ENCODE results near the gene WDR4. TPM values are rescaled to one million over a fixed set of nuclear protein-coding genes. Genes with fewer than 3 reads are reported as not detected.

WDR4 gene
- total RNA-seq, 1 donor from 2014 or later: 15.7 TPM

DNA sequence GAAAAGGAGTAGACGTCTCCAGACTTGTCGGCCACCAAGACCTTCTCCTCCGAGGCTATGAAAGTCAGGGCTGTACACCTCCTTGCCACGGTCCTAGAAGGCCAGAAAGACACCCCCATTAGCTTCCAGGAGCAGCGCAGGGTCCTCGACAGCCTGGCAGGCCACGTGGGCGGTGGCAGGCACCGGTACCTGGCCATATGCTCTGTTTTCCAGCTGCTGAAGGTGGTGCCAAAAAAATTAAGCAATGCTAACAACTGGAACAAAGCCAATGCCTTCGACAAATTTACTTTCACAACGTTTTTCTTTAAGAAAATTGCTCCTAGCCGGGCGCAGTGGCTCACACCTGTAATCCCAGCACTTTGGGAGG lies 15.9 kb downstream of the WDR4 start:
- H3K27me3 Mint-ChIP-seq (ENCODE audit: unreplicated experiment): peaks cover 4% of the 10 kb centered on the region
- peak overlapping the region; percentile 77 for H3K27ac Mint-ChIP-seq (ENCODE audit: unreplicated experiment)
- TF ChIP-seq, protein P1, sequence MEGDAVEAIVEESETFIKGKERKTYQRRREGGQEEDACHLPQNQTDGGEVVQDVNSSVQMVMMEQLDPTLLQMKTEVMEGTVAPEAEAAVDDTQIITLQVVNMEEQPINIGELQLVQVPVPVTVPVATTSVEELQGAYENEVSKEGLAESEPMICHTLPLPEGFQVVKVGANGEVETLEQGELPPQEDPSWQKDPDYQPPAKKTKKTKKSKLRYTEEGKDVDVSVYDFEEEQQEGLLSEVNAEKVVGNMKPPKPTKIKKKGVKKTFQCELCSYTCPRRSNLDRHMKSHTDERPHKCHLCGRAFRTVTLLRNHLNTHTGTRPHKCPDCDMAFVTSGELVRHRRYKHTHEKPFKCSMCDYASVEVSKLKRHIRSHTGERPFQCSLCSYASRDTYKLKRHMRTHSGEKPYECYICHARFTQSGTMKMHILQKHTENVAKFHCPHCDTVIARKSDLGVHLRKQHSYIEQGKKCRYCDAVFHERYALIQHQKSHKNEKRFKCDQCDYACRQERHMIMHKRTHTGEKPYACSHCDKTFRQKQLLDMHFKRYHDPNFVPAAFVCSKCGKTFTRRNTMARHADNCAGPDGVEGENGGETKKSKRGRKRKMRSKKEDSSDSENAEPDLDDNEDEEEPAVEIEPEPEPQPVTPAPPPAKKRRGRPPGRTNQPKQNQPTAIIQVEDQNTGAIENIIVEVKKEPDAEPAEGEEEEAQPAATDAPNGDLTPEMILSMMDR (IDR thresholded peaks at IDR 0.05; ENCODE audit: partially characterized antibody, unreplicated experiment): no peak
- DNase-seq: no peak
- H3K4me3 Mint-ChIP-seq (ENCODE audit: unreplicated experiment): no peak overlapping the region
- peaks cover 26% of the 10 kb centered on the region for H3K4me1 Mint-ChIP-seq (ENCODE audit: low read depth, unreplicated experiment)
- peaks cover 4% of the 10 kb centered on the region for H3K36me3 Mint-ChIP-seq (ENCODE audit: unreplicated experiment)
- H3K9me3 Mint-ChIP-seq (ENCODE audit: unreplicated experiment): peaks cover 12% of the 10 kb centered on the region

- Mint-ChIP-seq H3K36me3 (ENCODE audit: unreplicated experiment) (peaks cover 4% of the 10 kb centered on the region), H3K9me3 (ENCODE audit: unreplicated experiment) (peaks cover 12% of the 10 kb centered on the region), H3K27ac (ENCODE audit: unreplicated experiment) (peak overlapping the region; percentile 77), H3K4me1 (ENCODE audit: low read depth, unreplicated experiment) (peaks cover 30% of the 10 kb centered on the region), H3K27me3 (ENCODE audit: unreplicated experiment) (peaks cover 4% of the 10 kb centered on the region), H3K4me3 (ENCODE audit: unreplicated experiment) (no peak overlapping the region)
- TF ChIP-seq, protein P1 (IDR thresholded peaks at IDR 0.05; ENCODE audit: partially characterized antibody, unreplicated experiment): no peak
- DNase-seq: no peak
Measured at GRCh38 chr21:42862774-42863503, 16.4 kb downstream of the WDR4 start.

- Mint-ChIP-seq H3K36me3 (ENCODE audit: unreplicated experiment) (peaks cover 4% of the 10 kb centered on the region), H3K27me3 (ENCODE audit: unreplicated experiment) (peaks cover 6% of the 10 kb centered on the region), H3K4me1 (ENCODE audit: low read depth, unreplicated experiment) (peaks cover 38% of the 10 kb centered on the region), H3K4me3 (ENCODE audit: unreplicated experiment) (no peak overlapping the region), H3K27ac (ENCODE audit: unreplicated experiment) (no peak overlapping the region), H3K9me3 (ENCODE audit: unreplicated experiment) (peaks cover 15% of the 10 kb centered on the region)
- TF ChIP-seq, protein P1 (IDR thresholded peaks at IDR 0.05; ENCODE audit: partially characterized antibody, unreplicated experiment): no peak
- no peak for DNase-seq
Measured at GRCh38 chr21:42861848-42862400, 17.4 kb downstream of the WDR4 start.

- peaks cover 39% of the 10 kb centered on the region for H3K4me1 Mint-ChIP-seq (ENCODE audit: low read depth, unreplicated experiment)
- H3K27me3 Mint-ChIP-seq (ENCODE audit: unreplicated experiment): peaks cover 9% of the 10 kb centered on the region
- peaks cover 4% of the 10 kb centered on the region for H3K36me3 Mint-ChIP-seq (ENCODE audit: unreplicated experiment)
- H3K27ac Mint-ChIP-seq (ENCODE audit: unreplicated experiment): no peak overlapping the region
- TF ChIP-seq, protein P1 (IDR thresholded peaks at IDR 0.05; ENCODE audit: partially characterized antibody, unreplicated experiment): no peak
- H3K9me3 Mint-ChIP-seq (ENCODE audit: unreplicated experiment): peaks cover 11% of the 10 kb centered on the region
- H3K4me3 Mint-ChIP-seq (ENCODE audit: unreplicated experiment): no peak overlapping the region
- DNase-seq: no peak
Measured at GRCh38 chr21:42861311-42861847, 18.0 kb downstream of the WDR4 start.

- no peak for DNase-seq
- H3K9me3 Mint-ChIP-seq (ENCODE audit: unreplicated experiment): peaks cover 6% of the 10 kb centered on the region
- H3K27me3 Mint-ChIP-seq (ENCODE audit: unreplicated experiment): peaks cover 7% of the 10 kb centered on the region
- H3K27ac Mint-ChIP-seq (ENCODE audit: unreplicated experiment): peak overlapping the region; percentile 73
- H3K36me3 Mint-ChIP-seq (ENCODE audit: unreplicated experiment): peaks cover 4% of the 10 kb centered on the region
- no peak overlapping the region for H3K4me3 Mint-ChIP-seq (ENCODE audit: unreplicated experiment)
- H3K4me1 Mint-ChIP-seq (ENCODE audit: low read depth, unreplicated experiment): peaks cover 31% of the 10 kb centered on the region
- TF ChIP-seq, protein P1 (IDR thresholded peaks at IDR 0.05; ENCODE audit: partially characterized antibody, unreplicated experiment): no peak
Measured at GRCh38 chr21:42860345-42860744, 19.0 kb downstream of the WDR4 start.
